HCT116 (cell line): ENCODE data around the gene DYNLT2B.

ENCODE experiments used
- EGR1 ChIP-seq: IDR thresholded peaks from 2 replicates; pipeline ENCODE4 v1.6.1; 2012; ENCODE audit warnings: low read depth
- EZH2 ChIP-seq: fragments of 200-600 bp; sonication (generic); IDR thresholded peaks from 2 replicates; pipeline ENCODE4 v1.6.1; 2017; ENCODE audit warnings: antibody characterized with exemption, mixed run types
- POLR2A ChIP-seq: IDR thresholded peaks from 2 replicates; pipeline ENCODE4 v1.7.0; 2011; ENCODE audit warnings: borderline replicate concordance; ENCODE audit not compliant: insufficient read depth, insufficient read length; ENCODE audit errors: extremely low read depth
- POLR2AphosphoS5 ChIP-seq: IDR thresholded peaks from 2 replicates; pipeline ENCODE4 v1.6.1; 2011; ENCODE audit warnings: mild to moderate bottlenecking, low read depth, low read length, moderate library complexity
- SP1 ChIP-seq: IDR thresholded peaks from 2 replicates; pipeline ENCODE4 v1.6.1; 2012; ENCODE audit warnings: low read depth
- TF ChIP-seq, protein P1 (sequence below), 3 experiments: fragments of 200-600 bp in 1 of 3; sonication (generic) in 1 of 3; IDR thresholded peaks in 2 of 3; conservative IDR thresholded peaks in 1 of 3; 2 replicates each; pipeline ENCODE4 v1.5.1; 2012 to 2017; ENCODE audit warnings: low read depth in 2 of 3, low read length in 2 of 3, antibody characterized with exemption in 1 of 3, borderline replicate concordance in 1 of 3, control low read depth in 1 of 3, mild to moderate bottlenecking in 1 of 3, mixed read lengths in 1 of 3, mixed run types in 1 of 3, moderate library complexity in 1 of 3; ENCODE audit not compliant: insufficient read depth in 1 of 3

DNA sequence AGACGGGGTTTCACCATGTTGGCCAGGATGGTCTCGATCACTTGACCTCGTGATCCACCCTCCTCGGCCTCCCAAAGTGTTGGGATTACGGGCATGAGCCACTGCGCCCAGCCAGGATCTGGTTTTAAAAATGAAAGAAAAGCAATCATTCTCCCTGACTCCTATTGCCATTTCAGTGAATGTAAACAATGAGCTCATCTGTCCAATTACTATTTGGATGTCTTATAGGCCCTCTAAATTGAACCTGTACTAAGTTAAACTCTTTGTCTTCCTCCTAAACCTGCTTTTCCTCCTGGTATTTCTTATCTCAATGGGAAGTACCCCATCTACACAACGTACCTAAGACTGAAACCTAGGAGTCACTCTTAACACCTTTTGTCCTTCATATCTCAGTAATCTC, 54.2 kb downstream of the DYNLT2B start:
- TF ChIP-seq, protein P1, sequence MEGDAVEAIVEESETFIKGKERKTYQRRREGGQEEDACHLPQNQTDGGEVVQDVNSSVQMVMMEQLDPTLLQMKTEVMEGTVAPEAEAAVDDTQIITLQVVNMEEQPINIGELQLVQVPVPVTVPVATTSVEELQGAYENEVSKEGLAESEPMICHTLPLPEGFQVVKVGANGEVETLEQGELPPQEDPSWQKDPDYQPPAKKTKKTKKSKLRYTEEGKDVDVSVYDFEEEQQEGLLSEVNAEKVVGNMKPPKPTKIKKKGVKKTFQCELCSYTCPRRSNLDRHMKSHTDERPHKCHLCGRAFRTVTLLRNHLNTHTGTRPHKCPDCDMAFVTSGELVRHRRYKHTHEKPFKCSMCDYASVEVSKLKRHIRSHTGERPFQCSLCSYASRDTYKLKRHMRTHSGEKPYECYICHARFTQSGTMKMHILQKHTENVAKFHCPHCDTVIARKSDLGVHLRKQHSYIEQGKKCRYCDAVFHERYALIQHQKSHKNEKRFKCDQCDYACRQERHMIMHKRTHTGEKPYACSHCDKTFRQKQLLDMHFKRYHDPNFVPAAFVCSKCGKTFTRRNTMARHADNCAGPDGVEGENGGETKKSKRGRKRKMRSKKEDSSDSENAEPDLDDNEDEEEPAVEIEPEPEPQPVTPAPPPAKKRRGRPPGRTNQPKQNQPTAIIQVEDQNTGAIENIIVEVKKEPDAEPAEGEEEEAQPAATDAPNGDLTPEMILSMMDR (IDR thresholded peaks at IDR 0.05 in 2 of 3, conservative IDR thresholded peaks at IDR 0.05 in 1 of 3; ENCODE audit: borderline replicate concordance in 1 of 3, insufficient read depth in 1 of 3, low read depth in 2 of 3, low read length in 2 of 3): no peak
- TF ChIP-seq SP1 (no peak), POLR2A (no peak), EZH2 (no peak), POLR2AphosphoS5 (no peak), EGR1 (no peak)
